GM18858 (cell line): ENCODE data around the gene SLC28A3.

ENCODE experiments used
- ATAC-seq: cut with Tn5 transposase; IDR thresholded peaks from one replicate; pipeline ENCODE4 v1.9.1; 2021; ENCODE audit not compliant: unreplicated experiment

Gene SLC28A3

DNA sequence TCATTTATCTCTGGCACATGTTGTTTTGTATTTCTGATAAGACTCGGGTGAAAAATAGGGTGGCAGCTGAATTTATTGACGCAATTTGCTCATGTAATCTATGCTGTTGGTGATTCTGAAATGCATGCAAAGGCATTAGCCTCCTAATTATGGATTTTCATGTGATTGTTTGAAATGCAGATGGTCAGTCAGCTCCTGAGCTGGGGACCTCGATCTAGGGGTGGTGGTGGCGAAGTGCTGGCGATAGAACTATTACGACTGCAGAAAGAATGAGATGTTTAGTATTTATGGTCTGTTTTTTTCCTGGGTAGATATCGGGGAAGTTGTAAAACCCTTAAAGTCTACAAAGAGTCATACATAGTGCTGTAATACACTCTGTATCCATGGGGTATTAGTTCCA lies 88.6 kb downstream of the SLC28A3 start:
- no peak for ATAC-seq

DNA sequence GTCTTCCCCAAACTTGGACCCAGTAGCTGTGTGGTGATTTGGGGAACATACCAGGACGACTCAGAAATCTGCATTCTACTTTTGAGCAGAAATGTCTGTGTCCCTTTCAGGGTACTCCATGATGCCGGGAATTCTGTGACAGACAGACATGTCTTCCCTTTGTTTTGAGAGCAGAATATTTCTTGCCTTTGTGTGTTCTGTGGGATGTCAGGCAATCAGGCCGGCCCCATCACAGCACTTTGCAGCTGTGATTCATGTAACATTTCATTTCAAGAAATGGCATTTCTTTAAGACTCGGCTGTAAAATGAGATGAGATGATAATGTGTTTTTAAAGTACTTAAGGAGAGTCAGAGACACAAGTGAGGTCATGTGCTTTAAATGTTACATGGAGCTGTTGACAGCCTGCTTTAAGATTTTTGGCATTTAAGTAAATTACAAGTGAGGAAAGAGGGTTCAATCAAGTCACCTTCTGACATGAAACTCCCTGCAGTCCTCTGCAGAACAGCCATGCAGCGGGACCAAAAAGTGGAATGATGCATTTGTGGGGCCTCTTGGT lies 98.7 kb downstream of the SLC28A3 start:
- ATAC-seq = no peak

DNA sequence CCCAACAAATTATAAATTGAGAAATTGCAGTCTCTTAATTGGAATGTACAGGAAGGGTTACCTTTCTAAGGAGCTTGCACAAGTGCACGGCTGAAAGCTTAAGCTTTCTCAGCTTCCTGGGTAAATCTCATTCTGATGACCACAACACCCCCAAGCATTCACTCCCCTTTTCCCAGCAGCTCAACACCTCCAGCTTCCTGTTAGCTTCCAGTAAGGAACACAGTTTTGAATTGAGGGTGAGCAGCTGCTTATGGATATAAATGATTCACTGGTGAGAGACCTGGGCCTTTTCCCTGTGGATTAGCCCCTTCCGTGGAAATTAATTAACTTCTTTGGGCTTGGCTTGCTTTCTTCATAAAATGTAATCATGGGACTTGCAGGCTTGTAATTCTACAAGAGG lies 101.2 kb downstream of the SLC28A3 start:
- no peak for ATAC-seq

GRCh38 chr9:84238652-84239051 lies 101.9 kb downstream of the SLC28A3 start:
- ATAC-seq = no peak

GRCh38 chr9:84235511-84235910 lies 105.0 kb downstream of the SLC28A3 start:
- ATAC-seq = no peak

GRCh38 chr9:84230355-84231145 lies 110.0 kb downstream of the SLC28A3 start:
- ATAC-seq = no peak

- no peak for ATAC-seq
Observed at GRCh38 chr9:84229191-84229590, 111.4 kb downstream of the SLC28A3 start.

- ATAC-seq = no peak
Observed at GRCh38 chr9:84228130-84228720, 112.3 kb downstream of the SLC28A3 start.

DNA sequence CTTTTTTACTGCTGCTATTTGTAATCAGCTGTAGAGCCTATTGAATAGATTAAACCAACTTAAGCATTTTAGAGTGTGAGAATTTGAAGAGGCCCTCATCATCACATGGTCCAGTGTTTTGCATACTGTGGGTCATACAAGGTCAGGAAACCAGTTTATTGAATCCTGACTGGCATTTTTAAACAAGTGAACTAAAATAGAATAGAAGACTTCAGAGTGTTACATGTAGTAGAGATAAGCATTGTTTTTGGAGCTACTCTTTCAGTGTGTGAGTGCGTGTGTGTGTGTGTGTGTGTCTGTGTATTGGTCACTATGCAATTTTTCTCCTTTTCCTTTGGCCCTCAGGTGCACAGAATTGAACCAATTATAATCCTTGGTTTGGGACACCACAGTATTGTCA lies 114.4 kb downstream of the SLC28A3 start:
- ATAC-seq = no peak
